ENCODE results near the gene SLC39A7. TPM values are rescaled to one million over a fixed set of nuclear protein-coding genes. Genes with fewer than 3 reads are reported as not detected.

The SLC39A7 gene
- total RNA-seq, 1 donor from 2014 or later, result 140 TPM

DNA sequence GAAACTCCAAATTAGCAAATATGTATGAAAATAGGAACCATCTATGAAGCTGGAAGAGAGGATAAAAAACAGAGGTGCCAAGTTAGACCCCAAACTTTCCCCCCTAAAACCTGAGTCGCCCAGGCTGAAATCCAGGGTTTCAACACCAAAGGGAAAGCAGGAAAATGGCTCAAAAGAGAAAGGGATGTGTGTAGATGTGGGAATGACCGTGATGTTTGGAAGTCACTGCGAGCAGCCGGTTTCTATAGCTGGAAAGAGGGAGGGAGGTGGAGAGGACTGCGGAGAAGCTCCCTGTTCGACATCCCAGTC lies 12.1 kb downstream of the SLC39A7 start:
- TF ChIP-seq CTCF (IDR thresholded peaks at IDR 0.05; ENCODE audit: unreplicated experiment), result no peak
- H3K4me3 Mint-ChIP-seq, result peak overlapping the region; percentile 87
- H3K4me1 Mint-ChIP-seq, result peaks cover 30% of the 10 kb centered on the region
- H3K27me3 Mint-ChIP-seq (ENCODE audit: low read depth), result peaks cover 35% of the 10 kb centered on the region
- peak overlapping the region; percentile 19 for H3K27ac Mint-ChIP-seq
- no peak for DNase-seq (ENCODE audit: low spot score in 2 of 2, unreplicated experiment in 2 of 2)
- H3K36me3 Mint-ChIP-seq, result peaks cover 13% of the 10 kb centered on the region
- no peaks in the 10 kb centered on the region for H3K9me3 Mint-ChIP-seq

DNA sequence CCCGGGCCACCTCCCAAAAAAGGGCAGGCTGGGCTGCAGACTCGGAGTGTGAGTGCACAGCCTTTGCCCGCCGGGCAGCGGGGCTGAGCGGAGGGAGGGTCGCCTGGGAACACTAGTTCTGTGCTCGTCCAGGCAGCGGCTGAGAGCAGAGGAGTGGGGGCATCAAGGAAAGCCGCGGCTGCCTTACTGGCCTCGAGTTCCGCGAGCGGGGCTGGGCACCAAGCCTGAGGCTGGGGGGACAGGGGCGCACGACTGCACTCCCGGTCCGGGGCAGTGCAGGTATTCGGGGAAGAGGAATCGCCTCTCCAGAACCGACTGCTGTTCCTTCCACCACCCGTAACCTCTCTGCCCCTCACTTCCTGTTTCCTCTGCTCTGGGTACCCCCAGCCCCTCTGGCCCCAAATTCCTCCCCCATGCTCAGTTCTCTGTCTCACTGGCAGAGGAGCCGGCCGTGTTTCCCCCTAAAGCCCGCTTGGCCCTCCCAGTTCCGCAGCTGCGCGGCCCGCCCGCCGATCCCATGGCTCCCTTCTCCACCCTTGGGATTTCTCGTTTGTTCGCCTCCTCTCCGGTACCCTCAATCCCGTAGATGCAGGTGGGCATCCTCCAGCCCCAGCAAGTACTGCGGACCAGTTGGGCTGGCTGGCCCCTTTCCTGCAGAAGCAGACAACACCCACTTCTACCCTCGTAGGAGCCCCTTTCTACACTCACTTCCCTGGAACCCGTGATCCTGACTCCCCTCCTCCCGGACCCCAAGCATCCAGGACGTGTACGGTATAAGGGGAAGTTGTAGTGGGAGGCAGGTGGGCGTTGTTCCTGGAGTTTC lies 12.7 kb downstream of the SLC39A7 start:
- peaks cover 30% of the 10 kb centered on the region for H3K4me1 Mint-ChIP-seq
- peaks cover 13% of the 10 kb centered on the region for H3K36me3 Mint-ChIP-seq
- peak overlapping the region; percentile 71 for H3K27ac Mint-ChIP-seq
- H3K9me3 Mint-ChIP-seq, result no peaks in the 10 kb centered on the region
- DNase-seq (ENCODE audit: low spot score in 2 of 2, unreplicated experiment in 2 of 2), result peak in 1 of 2 experiments; percentile 56
- H3K27me3 Mint-ChIP-seq (ENCODE audit: low read depth), result peaks cover 40% of the 10 kb centered on the region
- TF ChIP-seq CTCF (IDR thresholded peaks at IDR 0.05; ENCODE audit: unreplicated experiment), result no peak
- H3K4me3 Mint-ChIP-seq, result peak overlapping the region; percentile 87

DNA sequence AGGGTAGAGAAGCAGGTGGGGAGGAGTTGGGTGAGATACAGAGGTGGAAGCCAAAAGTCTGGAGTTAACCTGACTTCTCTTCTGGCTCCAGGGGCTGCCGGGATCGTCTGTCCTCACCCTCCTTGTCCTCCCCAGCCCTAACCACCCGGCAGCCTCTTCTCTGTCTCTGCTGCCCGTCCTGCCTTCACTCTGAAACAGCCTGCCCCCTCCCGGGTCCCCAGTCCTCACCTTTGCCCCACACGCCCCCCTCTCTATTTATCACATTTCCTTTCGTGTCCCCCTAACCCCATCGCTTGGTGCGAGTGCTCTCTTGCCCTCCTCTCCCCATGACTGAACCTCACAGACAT lies 13.3 kb downstream of the SLC39A7 start:
- Mint-ChIP-seq H3K36me3 (peaks cover 13% of the 10 kb centered on the region), H3K9me3 (no peaks in the 10 kb centered on the region), H3K27ac (no peak overlapping the region), H3K27me3 (ENCODE audit: low read depth) (peaks cover 43% of the 10 kb centered on the region), H3K4me3 (peak overlapping the region; percentile 87), H3K4me1 (peaks cover 27% of the 10 kb centered on the region)
- no peak for DNase-seq (ENCODE audit: low spot score in 2 of 2, unreplicated experiment in 2 of 2)
- TF ChIP-seq CTCF (IDR thresholded peaks at IDR 0.05; ENCODE audit: unreplicated experiment), result no peak

DNA sequence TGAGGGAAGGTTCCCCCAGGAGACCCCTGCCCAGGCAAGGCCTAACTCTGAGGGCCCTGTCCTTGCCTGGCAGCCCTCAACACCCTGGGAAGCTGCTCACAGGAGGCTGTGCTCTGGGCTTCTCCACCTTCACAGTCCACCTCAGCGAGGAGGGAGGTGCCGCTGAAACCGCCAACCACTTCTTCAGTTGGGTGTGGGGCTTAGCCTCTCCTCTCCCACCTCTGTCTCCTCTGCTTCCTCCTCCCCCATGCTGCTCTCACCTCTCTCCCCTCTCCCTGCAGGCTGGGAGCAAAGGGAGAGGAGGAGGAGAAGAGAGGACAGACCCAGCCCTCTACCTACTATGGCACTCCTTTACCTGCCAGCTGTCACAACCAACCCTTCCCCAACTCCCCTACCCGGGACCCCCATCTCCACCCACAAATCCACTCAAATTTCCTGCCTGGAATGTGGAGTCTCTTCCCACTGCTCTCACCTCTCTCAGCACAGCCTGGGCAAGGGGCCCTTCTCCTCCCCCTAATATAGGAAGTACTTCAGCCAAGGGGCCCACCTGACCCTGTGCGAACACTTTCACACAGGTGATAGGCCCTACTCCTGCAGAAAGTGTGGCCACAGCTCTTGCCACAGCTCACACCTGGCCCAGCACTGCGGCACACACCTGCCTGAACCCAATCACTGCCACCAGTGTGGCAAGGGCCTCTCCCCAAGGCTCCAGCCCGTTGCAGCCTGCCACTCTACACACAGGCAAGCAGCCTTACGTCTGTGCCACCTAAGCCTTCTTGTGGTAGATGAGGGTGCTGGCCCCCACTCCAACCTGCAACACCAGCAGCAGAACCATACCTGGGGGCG lies 14.8 kb downstream of the SLC39A7 start:
- H3K4me3 Mint-ChIP-seq, result no peak overlapping the region
- peaks cover 2% of the 10 kb centered on the region for H3K36me3 Mint-ChIP-seq
- no peak overlapping the region for H3K27ac Mint-ChIP-seq
- H3K9me3 Mint-ChIP-seq, result no peaks in the 10 kb centered on the region
- peaks cover 21% of the 10 kb centered on the region for H3K4me1 Mint-ChIP-seq
- DNase-seq (ENCODE audit: low spot score in 2 of 2, unreplicated experiment in 2 of 2), result no peak
- TF ChIP-seq CTCF (IDR thresholded peaks at IDR 0.05; ENCODE audit: unreplicated experiment), result no peak
- peaks cover 46% of the 10 kb centered on the region for H3K27me3 Mint-ChIP-seq (ENCODE audit: low read depth)

GRCh38 chr6:33216117-33216649 lies 15.5 kb downstream of the SLC39A7 start:
- Mint-ChIP-seq H3K27ac (no peak overlapping the region), H3K9me3 (no peaks in the 10 kb centered on the region), H3K36me3 (no peaks in the 10 kb centered on the region), H3K4me3 (no peak overlapping the region), H3K4me1 (peaks cover 21% of the 10 kb centered on the region), H3K27me3 (ENCODE audit: low read depth) (peaks cover 47% of the 10 kb centered on the region)
- DNase-seq (ENCODE audit: low spot score in 2 of 2, unreplicated experiment in 2 of 2), result no peak
- TF ChIP-seq CTCF (IDR thresholded peaks at IDR 0.05; ENCODE audit: unreplicated experiment), result no peak

Data from mesothelial cell of epicardium (in vitro differentiated cells).